ENCODE data around the gene BST1.

Gene BST1, protein sequence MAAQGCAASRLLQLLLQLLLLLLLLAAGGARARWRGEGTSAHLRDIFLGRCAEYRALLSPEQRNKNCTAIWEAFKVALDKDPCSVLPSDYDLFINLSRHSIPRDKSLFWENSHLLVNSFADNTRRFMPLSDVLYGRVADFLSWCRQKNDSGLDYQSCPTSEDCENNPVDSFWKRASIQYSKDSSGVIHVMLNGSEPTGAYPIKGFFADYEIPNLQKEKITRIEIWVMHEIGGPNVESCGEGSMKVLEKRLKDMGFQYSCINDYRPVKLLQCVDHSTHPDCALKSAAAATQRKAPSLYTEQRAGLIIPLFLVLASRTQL

GRCh38 chr4:15702941-15703403, at the start of gene BST1:
Gene BST1 (plus strand): TSS chr4:15703065. CDS start chr4:15703145, 80 bp downstream.
- TF ChIP-seq CTCF (IDR thresholded peaks at IDR 0.05; ENCODE audit: insufficient read depth, missing control alignments), result no peak
- DNase-seq (ENCODE audit: insufficient read length, low spot score) (no peak), FAIRE-seq (no peak)

GRCh38 chr4:15653420-15653819, 49.4 kb upstream of the BST1 start:
- no peak for TF ChIP-seq CTCF (IDR thresholded peaks at IDR 0.05; ENCODE audit: insufficient read depth, missing control alignments)
- no peak for DNase-seq (ENCODE audit: insufficient read length, low spot score)
- FAIRE-seq, result no peak

- no peak for TF ChIP-seq CTCF (IDR thresholded peaks at IDR 0.05; ENCODE audit: insufficient read depth, missing control alignments)
- FAIRE-seq (no peak), DNase-seq (ENCODE audit: insufficient read length, low spot score) (no peak)
Observed at GRCh38 chr4:15653864-15654592, 48.8 kb upstream of the BST1 start.

- DNase-seq (ENCODE audit: insufficient read length, low spot score) (no peak), FAIRE-seq (no peak)
- no peak for TF ChIP-seq CTCF (IDR thresholded peaks at IDR 0.05; ENCODE audit: insufficient read depth, missing control alignments)
Observed at GRCh38 chr4:15654593-15655222, 48.2 kb upstream of the BST1 start.

DNA sequence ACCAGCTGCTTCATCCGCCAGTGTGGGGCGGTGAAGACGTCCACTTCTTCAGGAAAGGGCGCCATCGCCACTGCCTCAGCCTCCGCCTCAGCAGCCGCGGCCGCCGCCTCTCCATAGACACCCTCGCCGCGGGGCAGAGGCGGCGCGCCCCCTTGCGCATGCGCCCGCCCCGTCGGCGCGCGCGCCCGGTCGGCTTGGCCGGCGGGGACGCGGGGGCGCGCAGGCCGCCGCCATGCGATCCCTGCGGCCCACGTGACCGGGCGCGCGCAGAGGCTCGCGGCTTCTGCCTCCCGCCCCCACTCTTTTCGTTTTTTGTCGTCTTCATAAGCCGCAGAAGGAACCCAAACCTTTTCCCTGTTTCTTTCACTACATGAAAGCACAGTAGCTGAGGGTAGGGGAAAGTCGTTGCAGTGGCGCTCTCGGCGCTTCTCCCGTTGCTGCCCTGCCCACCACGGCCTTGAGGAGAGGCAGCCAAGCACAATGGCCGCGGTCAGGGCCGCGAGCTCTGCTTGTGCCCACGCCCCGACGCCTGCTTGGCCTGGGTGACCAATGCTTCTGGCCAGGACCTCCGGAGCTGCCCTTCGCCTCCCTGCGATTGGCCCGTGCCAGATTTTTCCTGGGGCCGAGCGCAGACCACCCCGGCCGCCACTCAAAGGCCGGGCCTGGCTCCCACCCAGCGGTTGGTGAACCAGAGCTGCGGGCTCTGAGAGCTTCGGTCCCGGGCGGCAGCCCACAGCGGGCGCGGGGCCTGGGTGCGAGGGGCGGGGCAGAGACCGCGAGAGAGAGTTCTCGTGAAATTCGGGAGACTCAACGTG, 47.4 kb upstream of the BST1 start, which contains the start of gene FBXL5:
Gene FBXL5 (minus strand): TSS at position 135 of the 815 bp plus-strand sequence. CDS start 70 bp downstream, at position 65.
- TF ChIP-seq CTCF (IDR thresholded peaks at IDR 0.05; ENCODE audit: insufficient read depth, missing control alignments), result no peak
- DNase-seq (ENCODE audit: insufficient read length, low spot score), result peak; percentile 70
- no peak for FAIRE-seq

DNA sequence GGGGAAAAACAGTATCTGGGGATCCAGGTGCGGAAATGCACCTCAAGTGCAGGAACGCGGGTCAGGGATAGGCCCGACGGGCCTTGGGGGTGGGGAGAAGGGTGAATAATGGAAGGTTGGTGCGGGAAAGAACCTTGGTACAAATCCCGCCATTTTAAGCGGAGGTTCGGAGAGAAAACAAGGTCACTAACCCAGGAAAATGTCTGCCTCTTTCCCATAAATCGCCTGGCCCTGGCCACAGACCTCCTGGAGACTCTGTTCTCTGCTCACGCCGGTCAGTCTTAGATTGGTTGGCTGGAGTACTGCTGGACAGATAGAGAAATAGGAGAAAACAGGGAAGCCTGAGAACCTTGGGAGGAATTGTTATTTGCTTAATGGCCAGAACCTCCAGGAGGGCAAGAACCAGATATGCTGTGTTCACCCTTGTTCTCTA, 46.8 kb upstream of the BST1 start:
- TF ChIP-seq CTCF (IDR thresholded peaks at IDR 0.05; ENCODE audit: insufficient read depth, missing control alignments), result no peak
- FAIRE-seq (no peak), DNase-seq (ENCODE audit: insufficient read length, low spot score) (no peak)
